H1 (cell line): ENCODE measurements around the gene ITGA11. TPM values are rescaled to one million over a fixed set of nuclear protein-coding genes. Genes with fewer than 3 reads are reported as not detected.

ENCODE experiments used
- CTCF ChIA-PET: fragments of 300-600 bp; sonication (Branson Sonifier 250); formaldehyde crosslinking; loops from one replicate; lab custom pipeline; 2021; ENCODE audit not compliant: partially characterized antibody; lab: Charles Lee
- POLR2A ChIA-PET: fragments of 300-600 bp; sonication (Branson Sonifier 250); formaldehyde crosslinking; loops from one replicate; lab custom pipeline; 2021; ENCODE audit warnings: inconsistent platforms; ENCODE audit not compliant: partially characterized antibody; lab: Charles Lee
- DNase-seq, 2 experiments: peaks; one replicate each; pipeline versions ENCODE4 v3.0.0 to v3.0.0-alpha.2; 2010 to 2022; ENCODE audit warnings: low spot score in 2 of 2, low read depth in 1 of 2, mixed read lengths in 1 of 2
- FAIRE-seq: peaks from 2 replicates; lab custom pipeline; 2011; peaks lifted over from hg19 to GRCh38; lab: Jason Lieb, UNC
- H2AFZ ChIP-seq: 2 replicates; pipeline ENCODE4 v1.8.1; 2012; ENCODE audit warnings: low read length, inconsistent platforms
- H2AK5ac ChIP-seq: 2 replicates; pipeline ENCODE4 v1.6.1; 2013; ENCODE audit warnings: low read depth, low read length
- H2BK120ac ChIP-seq: replicated peaks from 2 replicates; pipeline ENCODE3; 2013; ENCODE audit warnings: low read depth, low read length, inconsistent platforms
- H2BK12ac ChIP-seq: 2 replicates; pipeline ENCODE4 v1.6.1; 2013; ENCODE audit warnings: low read depth, low read length
- H2BK15ac ChIP-seq: 2 replicates; pipeline ENCODE4 v1.6.1; 2013; ENCODE audit warnings: low read length
- H2BK20ac ChIP-seq: 2 replicates; pipeline ENCODE4 v1.6.1; 2013; ENCODE audit warnings: low read length
- H2BK5ac ChIP-seq: 2 replicates; pipeline ENCODE4 v1.6.1; 2013; ENCODE audit warnings: low read depth, low read length
- H3K14ac ChIP-seq: 2 replicates; pipeline ENCODE4 v1.6.1; 2013; ENCODE audit warnings: inconsistent platforms; ENCODE audit not compliant: insufficient read length
- H3K18ac ChIP-seq: 2 replicates; pipeline ENCODE4 v1.6.1; 2013; ENCODE audit warnings: low read length; ENCODE audit errors: extremely low read depth
- H3K23ac ChIP-seq: 2 replicates; pipeline ENCODE4 v1.6.1; 2013; ENCODE audit warnings: inconsistent platforms; ENCODE audit not compliant: insufficient read length
- H3K23me2 ChIP-seq: 2 replicates; pipeline ENCODE4 v1.6.1; 2013; ENCODE audit warnings: low read depth, low read length
- H3K27ac ChIP-seq: 2 replicates; pipeline ENCODE4 v1.6.1; 2011; ENCODE audit warnings: low read depth, low read length, inconsistent platforms
- H3K27me3 ChIP-seq, 4 experiments: replicated peaks in 1 of 4; 1 replicate in 1 of 4; 2 replicates in 3 of 4; pipeline versions ENCODE4 v1.6.1 to v1.8.1; 2011 to 2013; ENCODE audit warnings: low read length in 3 of 4, mild to moderate bottlenecking in 3 of 4, inconsistent platforms in 2 of 4, mixed read lengths in 2 of 4, moderate library complexity in 1 of 4; ENCODE audit not compliant: control insufficient read depth in 3 of 4, insufficient read depth in 3 of 4; ENCODE audit errors: extremely low read depth in 1 of 4
- H3K36me3 ChIP-seq, 4 experiments: 2 replicates each; pipeline versions ENCODE4 v1.6.1 to v1.8.1; 2011 to 2013; ENCODE audit warnings: mild to moderate bottlenecking in 4 of 4, low read length in 3 of 4, moderate library complexity in 2 of 4, control low read depth in 1 of 4, inconsistent platforms in 1 of 4; ENCODE audit not compliant: insufficient read depth in 4 of 4, control insufficient read depth in 2 of 4
- H3K4ac ChIP-seq: replicated peaks from 2 replicates; pipeline ENCODE3; 2013; ENCODE audit warnings: low read length, low read depth, mixed read lengths, inconsistent platforms; ENCODE audit not compliant: insufficient read length
- H3K4me1 ChIP-seq, 4 experiments: replicated peaks in 1 of 4; 1 replicate in 1 of 4; 2 replicates in 3 of 4; pipeline versions ENCODE4 v1.6.1 to v1.8.1; 2011 to 2013; ENCODE audit warnings: low read length in 3 of 4, inconsistent platforms in 2 of 4, mixed read lengths in 1 of 4; ENCODE audit not compliant: insufficient read depth in 4 of 4, control insufficient read depth in 3 of 4
- H3K4me2 ChIP-seq, 2 experiments: 2 replicates each; pipeline versions ENCODE4 v1.6.1 to v1.8.1; 2011 to 2013; ENCODE audit warnings: low read depth in 2 of 2, low read length in 2 of 2, control low read depth in 1 of 2, inconsistent platforms in 1 of 2, mild to moderate bottlenecking in 1 of 2; ENCODE audit not compliant: insufficient read depth in 1 of 2
- H3K4me3 ChIP-seq, 4 experiments: fragments of 200-600, 300-600 bp in 1 of 4; sonication (generic), shearing (Covaris generic), sonication (Bioruptor Twin) in 1 of 4; 2 replicates each; pipeline versions ENCODE4 v1.5.1 to v1.8.1; 2011 to 2016; ENCODE audit warnings: low read length in 4 of 4, low read depth in 3 of 4, control low read depth in 2 of 4, inconsistent platforms in 2 of 4, mild to moderate bottlenecking in 2 of 4, mixed read lengths in 1 of 4, moderate library complexity in 1 of 4; ENCODE audit not compliant: insufficient read depth in 2 of 4; ENCODE audit errors: extremely low read depth in 1 of 4
- H3K56ac ChIP-seq: replicated peaks from 2 replicates; pipeline ENCODE3; 2013; ENCODE audit warnings: low read depth, mild to moderate bottlenecking, mixed read lengths, low read length, inconsistent platforms; ENCODE audit not compliant: insufficient read length
- H3K79me1 ChIP-seq: 2 replicates; pipeline ENCODE4 v1.6.1; 2013; ENCODE audit warnings: low read depth, low read length, control low read depth
- H3K79me2 ChIP-seq, 2 experiments: 2 replicates each; pipeline versions ENCODE4 v1.6.1 to v1.8.1; 2012 to 2013; ENCODE audit warnings: low read length in 2 of 2, mild to moderate bottlenecking in 2 of 2, inconsistent platforms in 1 of 2; ENCODE audit not compliant: insufficient read depth in 2 of 2, control insufficient read depth in 1 of 2
- H3K9ac ChIP-seq, 4 experiments: replicated peaks in 1 of 4; 1 replicate in 1 of 4; 2 replicates in 3 of 4; pipeline versions ENCODE4 v1.6.1 to v1.8.1; 2011 to 2013; ENCODE audit warnings: low read depth in 3 of 4, low read length in 3 of 4, control low read depth in 2 of 4, mild to moderate bottlenecking in 2 of 4, moderate library complexity in 2 of 4, inconsistent platforms in 1 of 4; ENCODE audit errors: extremely low read depth in 1 of 4
- H3K9me3 ChIP-seq, 2 experiments: 2 replicates each; pipeline versions ENCODE4 v1.6.1 to v1.8.1; 2012 to 2013; ENCODE audit warnings: mild to moderate bottlenecking in 2 of 2, moderate library complexity in 2 of 2, control low read depth in 1 of 2, inconsistent platforms in 1 of 2, low read depth in 1 of 2, low read length in 1 of 2, mixed read lengths in 1 of 2; ENCODE audit not compliant: insufficient read depth in 2 of 2
- H4K20me1 ChIP-seq, 2 experiments: replicated peaks in 1 of 2; 2 replicates each; pipeline versions ENCODE3 to v1.8.1; 2011 to 2013; ENCODE audit warnings: inconsistent platforms in 2 of 2, low read length in 2 of 2, mild to moderate bottlenecking in 1 of 2; ENCODE audit not compliant: insufficient read depth in 2 of 2, control insufficient read depth in 1 of 2
- H4K5ac ChIP-seq: 2 replicates; pipeline ENCODE4 v1.6.1; 2013; ENCODE audit warnings: low read length, low read depth, mixed read lengths, inconsistent platforms; ENCODE audit not compliant: insufficient read length
- H4K8ac ChIP-seq: 2 replicates; pipeline ENCODE4 v1.8.0; 2013; ENCODE audit warnings: mild to moderate bottlenecking, moderate library complexity, low read length, inconsistent platforms; ENCODE audit not compliant: insufficient read depth; ENCODE audit errors: extremely low read depth
- H4K91ac ChIP-seq: replicated peaks from 2 replicates; pipeline ENCODE3; 2013; ENCODE audit warnings: low read length, mixed read lengths, inconsistent platforms; ENCODE audit not compliant: insufficient read length
- ATF3 ChIP-seq: IDR thresholded peaks from 2 replicates; pipeline ENCODE4 v1.6.1; 2011; ENCODE audit warnings: low read depth, mild to moderate bottlenecking, low read length; ENCODE audit not compliant: insufficient read depth
- BACH1 ChIP-seq: IDR thresholded peaks from 2 replicates; pipeline ENCODE4 v1.6.1; 2012; ENCODE audit warnings: low read length, improper control_type of control experiment
- BCL11A ChIP-seq, 2 experiments: IDR thresholded peaks; one replicate each; pipeline ENCODE4 v1.6.1; 2011; ENCODE audit warnings: low read depth in 2 of 2, low read length in 2 of 2, mild to moderate bottlenecking in 2 of 2
- CHD2 ChIP-seq: IDR thresholded peaks from 2 replicates; pipeline ENCODE4 v1.6.1; 2012; ENCODE audit warnings: low read length, improper control_type of control experiment
- JUND ChIP-seq: IDR thresholded peaks from 2 replicates; pipeline ENCODE4 v1.6.1; 2011; ENCODE audit warnings: mild to moderate bottlenecking, improper control_type of control experiment, low read length
- RBBP5 ChIP-seq: IDR thresholded peaks from 2 replicates; pipeline ENCODE4 v1.7.1; 2012; ENCODE audit warnings: low read depth, mild to moderate bottlenecking, inconsistent platforms, low read length, moderate library complexity, borderline replicate concordance
- SIX5 ChIP-seq: IDR thresholded peaks from 2 replicates; pipeline ENCODE4 v1.6.1; 2011; ENCODE audit warnings: mild to moderate bottlenecking, low read depth, low read length
- SP2 ChIP-seq: IDR thresholded peaks from 2 replicates; pipeline ENCODE4 v1.6.1; 2012; ENCODE audit warnings: mild to moderate bottlenecking, low read length, inconsistent platforms
- WGBS, 2 experiments: shearing (Covaris generic) in 1 of 2; methylation state at CpG; one replicate each; pipeline versions ENCODE4 v1.1.6 to v1.1.7; 2013 to 2015; ENCODE audit warnings: low lambda C conversion rate in 2 of 2, mixed read lengths in 2 of 2, inconsistent platforms in 1 of 2, low coverage in 1 of 2, missing lambda C conversion rate in 1 of 2; ENCODE audit not compliant: insufficient replicate concordance in 2 of 2, insufficient coverage in 1 of 2, insufficient read length in 1 of 2; ENCODE audit errors: extremely low coverage in 1 of 2, missing lambda C conversion rate in 1 of 2; 5-methylcytosine and 5-hydroxymethylcytosine counted together
- polyA plus RNA-seq, 7 experiments: library from polyadenylated mRNA; depleted of rRNA in 3 of 7; stranded (reverse) in 5 of 7; unstranded in 2 of 7; fragments of >200 nt in 5 of 7; fragments of 200-250 nt in 2 of 7; gene quantifications; 1 replicate in 5 of 7; 2 replicates in 1 of 7; 4 replicates in 1 of 7; pipeline versions ENCODE4 v1.2.1 to v1.2.3, GENCODE V29; 2011 to 2013; ENCODE audit warnings: missing spikeins in 2 of 7, mixed read lengths in 2 of 7
- total RNA-seq: library from RNA; stranded (reverse); fragmentation: NEBNext Ultra II Directional; extraction: Animal tissue kit (Norgen Biotek cat#: 25700); gene quantifications from 2 replicates; pipeline ENCODE4 v1.2.1, GENCODE V29; 2021

The ITGA11 gene
- total and polyA plus RNA-seq, 2 of the 8 experiments (the other 6 are each of a cell fraction or from before 2014, with no cell fraction given): 0.05 to 0.06 TPM

- no peak for FAIRE-seq
- no peak overlapping the region for H3K4me2 ChIP-seq
- H4K8ac ChIP-seq: no peak overlapping the region
- no peak overlapping the region for H2BK20ac ChIP-seq
- no peak overlapping the region for H3K56ac ChIP-seq
- 81% methylated on average over 9 of the region's 9 CpGs; no CpG with 5 or more reads in 1 of the 2 experiments for WGBS, 2 experiments
- no peaks in the 10 kb centered on the region for H3K36me3 ChIP-seq
- no peak overlapping the region for H3K14ac ChIP-seq
- POLR2A ChIA-PET: no interaction called here
- peak in 1 of 2 experiments; percentile 28 for DNase-seq
- no peak overlapping the region for H3K27ac ChIP-seq
- no peak overlapping the region for H3K4ac ChIP-seq
- H3K27me3 ChIP-seq: no peaks in the 10 kb centered on the region
- no peaks in the 10 kb centered on the region for H3K4me1 ChIP-seq
- H3K9me3 ChIP-seq: peaks cover 0 to 5% of the 10 kb centered on the region in 2 experiments; a peak in 2 of 4 replicates
- H3K4me3 ChIP-seq: no peak overlapping the region
- H3K9ac ChIP-seq: no peak overlapping the region
- H4K5ac ChIP-seq: no peak overlapping the region
- H3K23ac ChIP-seq: no peak overlapping the region
- no peaks in the 10 kb centered on the region for H4K20me1 ChIP-seq
- H4K91ac ChIP-seq: no peak overlapping the region
- H2AFZ ChIP-seq: no peak overlapping the region
- no peaks in the 10 kb centered on the region; the same call in 1 of the 2 replicates for H3K23me2 ChIP-seq
- H2BK12ac ChIP-seq: no peak overlapping the region
- H3K18ac ChIP-seq: no peak overlapping the region
- H2BK5ac ChIP-seq: no peak overlapping the region
- H3K79me1 ChIP-seq: no peaks in the 10 kb centered on the region
- no peaks in the 10 kb centered on the region for H3K79me2 ChIP-seq
- no peak overlapping the region for H2AK5ac ChIP-seq
- H2BK120ac ChIP-seq: no peak overlapping the region
- TF ChIP-seq JUND: no peak
- no peak for TF ChIP-seq CHD2
- TF ChIP-seq SP2: no peak
- TF ChIP-seq BACH1: no peak
- no peak for TF ChIP-seq SIX5
- TF ChIP-seq ATF3: no peak
- TF ChIP-seq RBBP5: no peak
- TF ChIP-seq BCL11A (IDR thresholded peaks at IDR 0.05; ENCODE audit: low read depth in 2 of 2, low read length in 2 of 2): no peak
- H2BK15ac ChIP-seq: no peak overlapping the region
- CTCF ChIA-PET: interaction anchor here (0.9 to 3.3 kb wide), 19 partner anchors 8 to 191 kb away, joined by 3 to 15 read pairs (median 4); no protein-coding TSS in a partner anchor
Observed at GRCh38 chr15:68384451-68385239, 47.3 kb downstream of the ITGA11 start.
